Right lobe of liver (tissue), 4 donors: ENCODE data around the gene ZNF785.

ENCODE experiments used
- CTCF ChIP-seq, 4 donors: fragments of 200-600 bp in 3 of 4; fragments of 450-650 bp in 1 of 4; IDR thresholded peaks; one replicate each; pipeline versions ENCODE4 v1.5.1 to v1.8.0; 2016 to 2022; ENCODE audit warnings: antibody characterized with exemption in 4 of 4, mild to moderate bottlenecking in 2 of 4
- POLR2A ChIP-seq: fragments of 450-650 bp; IDR thresholded peaks from one replicate; pipeline ENCODE4 v1.6.1; 2017; ENCODE audit warnings: antibody characterized with exemption, mild to moderate bottlenecking
- donor health status: DM: no; HTN: no; CAD: no.
- donor health status: DM: no; HTN: no; CAD: no.
- donor health status: DM: no; HTN: yes; CAD: no.

GRCh38 chr16:30582611-30583340 lies 2.7 kb downstream of the ZNF785 start:
- TF ChIP-seq CTCF (IDR thresholded peaks at IDR 0.05) (no peak), POLR2A (no peak)
